Measurements from ENCODE around the gene GDPD4.

- TF ChIP-seq, protein P1, sequence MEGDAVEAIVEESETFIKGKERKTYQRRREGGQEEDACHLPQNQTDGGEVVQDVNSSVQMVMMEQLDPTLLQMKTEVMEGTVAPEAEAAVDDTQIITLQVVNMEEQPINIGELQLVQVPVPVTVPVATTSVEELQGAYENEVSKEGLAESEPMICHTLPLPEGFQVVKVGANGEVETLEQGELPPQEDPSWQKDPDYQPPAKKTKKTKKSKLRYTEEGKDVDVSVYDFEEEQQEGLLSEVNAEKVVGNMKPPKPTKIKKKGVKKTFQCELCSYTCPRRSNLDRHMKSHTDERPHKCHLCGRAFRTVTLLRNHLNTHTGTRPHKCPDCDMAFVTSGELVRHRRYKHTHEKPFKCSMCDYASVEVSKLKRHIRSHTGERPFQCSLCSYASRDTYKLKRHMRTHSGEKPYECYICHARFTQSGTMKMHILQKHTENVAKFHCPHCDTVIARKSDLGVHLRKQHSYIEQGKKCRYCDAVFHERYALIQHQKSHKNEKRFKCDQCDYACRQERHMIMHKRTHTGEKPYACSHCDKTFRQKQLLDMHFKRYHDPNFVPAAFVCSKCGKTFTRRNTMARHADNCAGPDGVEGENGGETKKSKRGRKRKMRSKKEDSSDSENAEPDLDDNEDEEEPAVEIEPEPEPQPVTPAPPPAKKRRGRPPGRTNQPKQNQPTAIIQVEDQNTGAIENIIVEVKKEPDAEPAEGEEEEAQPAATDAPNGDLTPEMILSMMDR (IDR thresholded peaks at IDR 0.05; ENCODE audit: low read length), result no peak
- no peak for TF ChIP-seq EZH2 (optimal IDR thresholded peaks at IDR 0.05; ENCODE audit: low read depth, low read length)
Measured at GRCh38 chr11:77175869-77176539, 125.5 kb downstream of the GDPD4 start.

Measured in MM.1S (cell line).